ENCODE measurements around the gene RNF215.

DNA sequence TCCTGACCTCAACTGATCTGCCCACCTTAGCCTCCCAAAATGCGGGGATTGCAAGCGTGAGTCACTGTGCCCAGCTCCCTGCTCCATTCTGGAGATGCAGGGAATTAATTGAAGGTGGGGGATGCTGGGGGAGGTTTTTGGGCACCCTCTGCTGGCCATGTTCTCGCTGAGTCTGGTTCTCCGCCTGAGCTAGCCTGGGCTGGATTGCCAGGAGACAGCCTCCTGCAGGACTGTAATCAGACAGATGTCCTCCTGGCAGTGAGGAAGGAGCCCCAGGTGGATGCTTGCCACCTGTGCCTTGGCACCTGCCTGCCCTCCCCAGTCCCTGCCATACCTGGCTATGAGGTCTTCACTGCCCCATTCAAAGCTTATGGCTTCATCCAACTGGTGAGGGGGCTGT lies 43.7 kb upstream of the RNF215 start:
- TF ChIP-seq, protein P1, sequence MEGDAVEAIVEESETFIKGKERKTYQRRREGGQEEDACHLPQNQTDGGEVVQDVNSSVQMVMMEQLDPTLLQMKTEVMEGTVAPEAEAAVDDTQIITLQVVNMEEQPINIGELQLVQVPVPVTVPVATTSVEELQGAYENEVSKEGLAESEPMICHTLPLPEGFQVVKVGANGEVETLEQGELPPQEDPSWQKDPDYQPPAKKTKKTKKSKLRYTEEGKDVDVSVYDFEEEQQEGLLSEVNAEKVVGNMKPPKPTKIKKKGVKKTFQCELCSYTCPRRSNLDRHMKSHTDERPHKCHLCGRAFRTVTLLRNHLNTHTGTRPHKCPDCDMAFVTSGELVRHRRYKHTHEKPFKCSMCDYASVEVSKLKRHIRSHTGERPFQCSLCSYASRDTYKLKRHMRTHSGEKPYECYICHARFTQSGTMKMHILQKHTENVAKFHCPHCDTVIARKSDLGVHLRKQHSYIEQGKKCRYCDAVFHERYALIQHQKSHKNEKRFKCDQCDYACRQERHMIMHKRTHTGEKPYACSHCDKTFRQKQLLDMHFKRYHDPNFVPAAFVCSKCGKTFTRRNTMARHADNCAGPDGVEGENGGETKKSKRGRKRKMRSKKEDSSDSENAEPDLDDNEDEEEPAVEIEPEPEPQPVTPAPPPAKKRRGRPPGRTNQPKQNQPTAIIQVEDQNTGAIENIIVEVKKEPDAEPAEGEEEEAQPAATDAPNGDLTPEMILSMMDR (IDR thresholded peaks at IDR 0.05; ENCODE audit: extremely low read depth in 1 of 2, insufficient read depth in 1 of 2, low read depth in 1 of 2, low read length in 2 of 2), result no peak
- TF ChIP-seq, protein P2, sequence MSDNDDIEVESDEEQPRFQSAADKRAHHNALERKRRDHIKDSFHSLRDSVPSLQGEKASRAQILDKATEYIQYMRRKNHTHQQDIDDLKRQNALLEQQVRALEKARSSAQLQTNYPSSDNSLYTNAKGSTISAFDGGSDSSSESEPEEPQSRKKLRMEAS (IDR thresholded peaks at IDR 0.05; ENCODE audit: insufficient read depth, insufficient read length), result no peak
- TF ChIP-seq POLR2A (IDR thresholded peaks at IDR 0.05; ENCODE audit: low read depth, low read length) (no peak), EZH2 (IDR thresholded peaks at IDR 0.05; ENCODE audit: borderline replicate concordance, low read depth, low read length, severe bottlenecking) (no peak), FOS (IDR thresholded peaks at IDR 0.05; ENCODE audit: borderline replicate concordance, insufficient read depth, low read length) (no peak), POLR2AphosphoS5 (IDR thresholded peaks at IDR 0.05; ENCODE audit: insufficient read depth, low read depth, low read length) (no peak), GATA2 (IDR thresholded peaks at IDR 0.05; ENCODE audit: insufficient read depth, insufficient read length, low read depth, low read length) (no peak), MYC (IDR thresholded peaks at IDR 0.05; ENCODE audit: low read depth, low read length) (no peak), JUN (IDR thresholded peaks at IDR 0.05; ENCODE audit: borderline replicate concordance, insufficient read depth, insufficient read length, low read depth) (no peak)
